Esophagus muscularis mucosa (tissue), 4 donors: Measurements from ENCODE around the gene PACRG. TPM values are rescaled to one million over a fixed set of nuclear protein-coding genes. Genes with fewer than 3 reads are reported as not detected.
A peak's percentile ranks its signal among the peaks of the same experiment; 100 is the strongest.

ENCODE experiments used
- DNase-seq: peaks from one replicate; pipeline ENCODE4 v3.0.0-alpha.2; 2017; ENCODE audit errors: extremely low spot score
- H3K27ac ChIP-seq, 4 donors: fragments of 200-600 bp; sonication (generic); replicated peaks in 1 of 4; 1 replicate in 3 of 4; 2 replicates in 1 of 4; pipeline ENCODE4 v1.5.1; 2016 to 2019; ENCODE audit warnings: mild to moderate bottlenecking in 1 of 4
- H3K27me3 ChIP-seq, 4 donors: fragments of 200-600 bp; sonication (generic); one replicate each; pipeline versions ENCODE4 v1.5.1 to v1.6.0; 2016 to 2019
- H3K36me3 ChIP-seq, 4 donors: fragments of 200-600 bp; sonication (generic); one replicate each; pipeline ENCODE4 v1.5.1; 2016 to 2019
- H3K4me1 ChIP-seq, 4 donors: fragments of 200-600 bp; sonication (generic); one replicate each; pipeline ENCODE4 v1.5.1; 2016 to 2019
- H3K4me3 ChIP-seq, 4 donors: fragments of 200-600 bp; sonication (generic); 1 replicate in 2 of 4; 2 replicates in 2 of 4; pipeline ENCODE4 v1.5.1; 2016 to 2019; ENCODE audit warnings: mild to moderate bottlenecking in 4 of 4, moderate library complexity in 1 of 4
- H3K9me3 ChIP-seq, 4 donors: fragments of 200-600 bp; sonication (generic); 1 replicate in 3 of 4; 2 replicates in 1 of 4; pipeline ENCODE4 v1.5.1; 2016 to 2019
- CTCF ChIP-seq, 3 experiments: fragments of 200-600 bp in 2 of 3; fragments of 450-650 bp in 1 of 3; sonication (generic) in 2 of 3; IDR thresholded peaks; one replicate each; pipeline ENCODE4 v1.5.1; 2017 to 2019; ENCODE audit warnings: antibody characterized with exemption in 3 of 3, mild to moderate bottlenecking in 2 of 3, moderate library complexity in 1 of 3
- EP300 ChIP-seq: sonication (generic); formaldehyde crosslinking; IDR thresholded peaks from one replicate; pipeline ENCODE4 v1.6.1; 2017; ENCODE audit warnings: antibody characterized with exemption
- POLR2A ChIP-seq: fragments of 450-650 bp; IDR thresholded peaks from one replicate; pipeline ENCODE4 v1.6.1; 2017; ENCODE audit warnings: antibody characterized with exemption, moderate library complexity, mild to moderate bottlenecking, low read depth
- POLR2AphosphoS5 ChIP-seq, 2 donors: sonication (generic); formaldehyde crosslinking; IDR thresholded peaks; one replicate each; pipeline ENCODE4 v1.6.1; 2017; ENCODE audit warnings: antibody characterized with exemption in 2 of 2
- WGBS: methylation state at CpG from one replicate; pipeline ENCODE4 v1.1.5; 2018; 5-methylcytosine and 5-hydroxymethylcytosine counted together
- intact Hi-C: fragments of 100-400 bp; cut with DNase I; formaldehyde crosslinking; loops from one replicate; pipeline ENCODE4 v1.15.1; 2023
- total RNA-seq, 4 donors: library from RNA; depleted of rRNA; stranded (reverse); fragments of >200 nt; gene quantifications; one replicate each; pipeline versions ENCODE4 v1.1.0 to v1.2.1, GENCODE V29; 2016

PACRG gene
- total RNA-seq, 4 donors from 2014 or later, result 1.3 to 3.5 (median 1.8) TPM; not detected in 1

- H3K9me3 ChIP-seq, result no peaks in the 10 kb centered on the region
- TF ChIP-seq POLR2AphosphoS5 (IDR thresholded peaks at IDR 0.05), result no peak
- TF ChIP-seq EP300, result no peak
- no peak for TF ChIP-seq CTCF (IDR thresholded peaks at IDR 0.05)
- no peak for TF ChIP-seq POLR2A
- DNase-seq, result peak; percentile 42
- no peaks in the 10 kb centered on the region for H3K4me1 ChIP-seq
- no peak overlapping the region for H3K27ac ChIP-seq
- intact Hi-C loops, result no loop called here
- H3K36me3 ChIP-seq, result no peaks in the 10 kb centered on the region
- no peak overlapping the region for H3K4me3 ChIP-seq
- WGBS, result 74% methylated on average over 6 of the region's 8 CpGs
- no peaks in the 10 kb centered on the region for H3K27me3 ChIP-seq
Measured at GRCh38 chr6:163200694-163201093, 472.9 kb downstream of the PACRG start.

- 78% methylated on average over 12 of the region's 12 CpGs for WGBS
Measured at GRCh38 chr6:163201855-163202254, 474.1 kb downstream of the PACRG start.

GRCh38 chr6:163206196-163206595 lies 478.4 kb downstream of the PACRG start:
- 98% methylated on average over 2 of the region's 2 CpGs for WGBS
- no peak for TF ChIP-seq CTCF (IDR thresholded peaks at IDR 0.05)
- TF ChIP-seq POLR2AphosphoS5 (IDR thresholded peaks at IDR 0.05), result no peak
- no peak for TF ChIP-seq EP300
- TF ChIP-seq POLR2A, result no peak
- Histone ChIP-seq H3K27me3 (no peaks in the 10 kb centered on the region), H3K9me3 (peaks cover 0 to under 1% (median 0%) of the 10 kb centered on the region in 4 donors), H3K4me1 (no peaks in the 10 kb centered on the region), H3K4me3 (no peak overlapping the region), H3K27ac (no peak overlapping the region), H3K36me3 (no peaks in the 10 kb centered on the region)
- intact Hi-C loops, result no loop called here
- no peak for DNase-seq

More at GRCh38 chr6:163201855-163202254, 474.1 kb downstream of the PACRG start:
- no peaks in the 10 kb centered on the region for H3K27me3 ChIP-seq
- H3K27ac ChIP-seq, result no peak overlapping the region
- DNase-seq, result peak; percentile 78
- intact Hi-C loops, result no loop called here
- H3K36me3 ChIP-seq, result no peaks in the 10 kb centered on the region
- H3K9me3 ChIP-seq, result no peaks in the 10 kb centered on the region
- H3K4me3 ChIP-seq, result no peak overlapping the region
- TF ChIP-seq CTCF (IDR thresholded peaks at IDR 0.05) (no peak), POLR2A (no peak), EP300 (no peak), POLR2AphosphoS5 (IDR thresholded peaks at IDR 0.05) (no peak)
- H3K4me1 ChIP-seq, result no peaks in the 10 kb centered on the region

GRCh38 chr6:163207431-163208383 lies 479.9 kb downstream of the PACRG start:
- Histone ChIP-seq H3K4me3 (no peak overlapping the region), H3K9me3 (peaks cover 0 to 14% (median 6%) of the 10 kb centered on the region in 4 donors), H3K36me3 (no peaks in the 10 kb centered on the region), H3K27me3 (no peaks in the 10 kb centered on the region), H3K4me1 (no peaks in the 10 kb centered on the region), H3K27ac (no peak overlapping the region)
- TF ChIP-seq CTCF (IDR thresholded peaks at IDR 0.05), result no peak
- TF ChIP-seq POLR2AphosphoS5 (IDR thresholded peaks at IDR 0.05), result no peak
- TF ChIP-seq POLR2A, result no peak
- TF ChIP-seq EP300, result no peak
- no peak for DNase-seq
- intact Hi-C loops, result no loop called here
- WGBS, result 89% methylated on average over 11 of the region's 11 CpGs
